Heart left ventricle (tissue), 16 donors: Measurements from ENCODE around the gene RPAIN. TPM values are rescaled to one million over a fixed set of nuclear protein-coding genes. Genes with fewer than 3 reads are reported as not detected.

Source experiments
- ATAC-seq, 4 donors: fragments of 200-7000 bp; cut with Tn5 transposase; one replicate each; pipeline ENCODE4 v1.9.1; 2020 to 2022; ENCODE audit warnings: moderate library complexity in 4 of 4, mild to moderate bottlenecking in 3 of 4, moderate number of reproducible peaks in 1 of 4
- DNase-seq, 5 donors: peaks; one replicate each; pipeline ENCODE4 v3.0.0-alpha.2; 2020
- H3K27ac ChIP-seq, 12 donors: fragments of 200-600 bp; sonication (generic) in 4 of 12; one replicate each; pipeline versions ENCODE4 v1.5.0 to v1.8.0; 2016 to 2022; ENCODE audit warnings: mild to moderate bottlenecking in 2 of 12
- H3K27me3 ChIP-seq, 9 donors: fragments of 200-600 bp; sonication (generic) in 2 of 9; one replicate each; pipeline versions ENCODE4 v1.5.1 to v1.8.0; 2016 to 2022; ENCODE audit warnings: mild to moderate bottlenecking in 3 of 9
- H3K36me3 ChIP-seq, 9 donors: fragments of 200-600 bp; sonication (generic) in 2 of 9; one replicate each; pipeline versions ENCODE4 v1.5.0 to v1.8.0; 2018 to 2022; ENCODE audit warnings: mild to moderate bottlenecking in 2 of 9
- H3K4me1 ChIP-seq, 12 donors: fragments of 200-600 bp; sonication (generic) in 4 of 12; one replicate each; pipeline versions ENCODE4 v1.5.0 to v1.8.0; 2016 to 2022; ENCODE audit warnings: mild to moderate bottlenecking in 3 of 12
- H3K4me3 ChIP-seq, 12 donors: fragments of 200-600 bp; sonication (generic) in 4 of 12; one replicate each; pipeline versions ENCODE4 v1.5.0 to v1.8.0; 2017 to 2022; ENCODE audit warnings: mild to moderate bottlenecking in 9 of 12, moderate library complexity in 4 of 12
- H3K9me3 ChIP-seq, 12 donors: fragments of 200-600 bp; sonication (generic) in 4 of 12; one replicate each; pipeline versions ENCODE4 v1.5.0 to v1.8.0; 2016 to 2022; ENCODE audit warnings: mild to moderate bottlenecking in 1 of 12
- CTCF ChIP-seq, 12 donors: fragments of 200-600 bp; sonication (generic) in 4 of 12; IDR thresholded peaks; one replicate each; pipeline versions ENCODE4 v1.5.0 to v1.8.0; 2018 to 2022; ENCODE audit warnings: antibody characterized with exemption in 12 of 12, mild to moderate bottlenecking in 5 of 12
- POLR2A ChIP-seq, 2 donors: fragments of 450-650 bp; IDR thresholded peaks; one replicate each; pipeline ENCODE4 v1.6.1; 2017; ENCODE audit warnings: antibody characterized with exemption in 2 of 2, mild to moderate bottlenecking in 2 of 2, moderate library complexity in 2 of 2
- WGBS, 4 donors: extraction: QIAGEN DNeasy Blood & Tissue Kit in 2 of 4; methylation state at CpG; one replicate each; pipeline versions ENCODE4 v1.1.5 to v1.1.7; 2013 to 2018; 5-methylcytosine and 5-hydroxymethylcytosine counted together
- intact Hi-C, 10 donors: fragments of 100-400 bp; cut with DNase I; formaldehyde crosslinking; loops; one replicate each; pipeline versions ENCODE4 v1.11.1 to v1.14.2; 2022
- polyA plus RNA-seq, 2 donors: library from polyadenylated mRNA; stranded (reverse); fragments of 200-250 nt; gene quantifications; one replicate each; pipeline ENCODE4 v1.2.3, GENCODE V29; 2013
- total RNA-seq, 9 donors: library from RNA; depleted of rRNA in 2 of 9; stranded (reverse); fragments of >200 nt in 2 of 9; fragmentation: NEBNext Ultra II Directional in 3 of 9; extraction: Animal tissue kit (Norgen Biotek cat#: 25700) in 3 of 9; gene quantifications; one replicate each; pipeline versions ENCODE4 v1.1.0 to v1.2.4, GENCODE V29; 2016 to 2023
- donor health status: ischemic (EF 13 %, LVEDD 7.1; RV severe dilation, severe dysfunction).
- donor health status: healthy with polysubstance abuse.
- donor health status: DM: no; HTN: yes; CAD: no.
- donor health status: DM: no; HTN: no; CAD: no.
- donor health status: ischemic (EF 25% LVEDD 6.9; RV normal size, moderate dysfunction).
- donor health status: ischemic (EF 25% LVEDD 5.7; RV mildly dilated, moderate dysfunction).
- donor health status: healthy.
- donor health status: DM: yes; HTN: yes; CAD: no.
- donor health status: ischemic (EF 35%, LVEDD 5.7; RV mildly dilated, moderate dysfunction).
- donor health status: nonischemic (EF 11% LVEDD 7.7; RV severe dilation, severe dysfunction).
- donor health status: DM: yes; HTN: yes; CAD: no.
- donor health status: PGD.
- donor health status: ischemic (EF 29% LVEDD 5.4; RV normal size, mild dysfunction).
- donor health status: nonischemic (EF 23%, LVEDD 6.1; RV moderate dilation, normal function).

The RPAIN gene
- total and polyA plus RNA-seq, 11 donors: 23.5 to 46.2 (median 29.2) TPM

GRCh38 chr17:5378566-5379207 is 41.3 kb upstream of the RPAIN start:
- Histone ChIP-seq H3K4me1 (no peaks in the 10 kb centered on the region), H3K27me3 (no peaks in the 10 kb centered on the region), H3K27ac (no peak overlapping the region), H3K9me3 (no peaks in the 10 kb centered on the region), H3K4me3 (no peak overlapping the region), H3K36me3 (peaks cover 0 to 100% (median 100%) of the 10 kb centered on the region in 9 donors)
- 92 to 95% (median 94%) methylated on average over 3 of the region's 3 CpGs for WGBS, 4 donors
- no peak for DNase-seq
- no peak for TF ChIP-seq CTCF (IDR thresholded peaks at IDR 0.05)
- TF ChIP-seq POLR2A (IDR thresholded peaks at IDR 0.05): no peak
- intact Hi-C loops: no loop called here
- peak in 1 of 4 donors; percentile 40 for ATAC-seq

GRCh38 chr17:5379351-5380107 is 40.5 kb upstream of the RPAIN start:
- H3K27ac ChIP-seq: no peak overlapping the region
- no peak overlapping the region for H3K4me3 ChIP-seq
- intact Hi-C loops: no loop called here
- H3K27me3 ChIP-seq: no peaks in the 10 kb centered on the region
- no peak for TF ChIP-seq CTCF (IDR thresholded peaks at IDR 0.05)
- TF ChIP-seq POLR2A (IDR thresholded peaks at IDR 0.05): no peak
- ATAC-seq (no peak), DNase-seq (no peak)
- H3K9me3 ChIP-seq: no peaks in the 10 kb centered on the region
- no peaks in the 10 kb centered on the region for H3K4me1 ChIP-seq
- WGBS, 4 donors: 88 to 96% (median 91%) methylated on average over 11 of the region's 11 CpGs
- H3K36me3 ChIP-seq: peaks cover 0 to 100% (median 100%) of the 10 kb centered on the region in 9 donors

DNA sequence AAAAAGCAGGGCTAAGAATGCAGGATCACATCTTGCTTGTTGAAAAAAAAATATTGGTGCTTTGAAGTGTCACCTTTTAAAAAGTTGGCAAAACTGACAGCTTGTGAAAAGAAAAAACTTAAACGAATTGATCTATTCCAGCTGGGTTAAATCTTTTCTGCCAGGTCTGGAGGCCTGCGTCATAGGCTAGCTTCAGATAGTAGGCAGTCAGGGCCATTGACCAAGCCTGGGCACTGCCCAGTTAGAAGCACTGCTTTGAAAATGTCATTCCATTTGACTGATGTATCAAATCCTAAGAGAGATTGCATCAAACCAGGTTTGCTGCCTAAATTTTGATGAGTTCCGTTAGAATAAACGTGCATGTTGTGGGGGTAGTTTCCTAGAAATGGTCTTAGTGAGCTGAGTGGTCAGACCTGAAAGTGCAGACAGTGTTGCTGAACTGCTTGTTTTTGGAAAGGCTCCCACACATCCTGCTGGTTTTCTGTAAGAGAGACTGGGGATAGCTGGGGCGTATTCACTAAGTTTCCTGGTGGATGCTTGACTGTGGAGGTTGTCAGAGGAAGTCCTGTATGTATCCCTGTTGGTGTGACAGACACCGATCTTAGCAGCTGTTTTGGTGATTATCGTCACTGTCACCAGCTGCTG is 39.4 kb upstream of the RPAIN start:
- Histone ChIP-seq H3K4me3 (no peak overlapping the region), H3K9me3 (no peaks in the 10 kb centered on the region), H3K27ac (no peak overlapping the region), H3K36me3 (peaks cover 3 to 100% (median 100%) of the 10 kb centered on the region in 9 donors), H3K27me3 (no peaks in the 10 kb centered on the region), H3K4me1 (no peaks in the 10 kb centered on the region)
- intact Hi-C loops: no loop called here
- ATAC-seq (peak in 2 of 4 donors; percentile 37 to 41), DNase-seq (no peak)
- no peak for TF ChIP-seq POLR2A (IDR thresholded peaks at IDR 0.05)
- no peak for TF ChIP-seq CTCF (IDR thresholded peaks at IDR 0.05)
- 47 to 60% (median 59%) methylated on average over 7 of the region's 7 CpGs for WGBS, 4 donors

DNA sequence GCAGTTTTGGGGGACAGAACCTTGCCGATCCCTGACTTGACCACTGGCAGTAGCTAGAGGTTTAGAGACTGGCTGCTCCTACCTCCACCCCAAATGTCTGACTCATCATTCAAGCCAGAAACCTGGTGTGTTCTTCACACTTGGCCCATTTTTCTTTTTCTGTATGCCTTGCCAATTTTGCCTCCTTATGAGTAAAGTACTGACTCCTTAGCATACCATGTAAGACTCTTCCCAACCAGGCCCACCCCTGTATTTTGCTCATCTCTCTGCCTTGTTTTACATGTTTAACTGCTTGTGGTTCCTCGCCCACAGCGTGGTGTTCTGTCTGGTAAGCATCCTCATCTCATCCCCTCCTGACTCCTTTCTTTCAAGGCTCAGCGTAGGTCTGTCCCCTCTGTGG is 38.4 kb upstream of the RPAIN start:
- H3K27me3 ChIP-seq: no peaks in the 10 kb centered on the region
- intact Hi-C loops: no loop called here
- H3K4me1 ChIP-seq: no peaks in the 10 kb centered on the region
- ATAC-seq (peak in 2 of 4 donors; percentile 27 to 30), DNase-seq (no peak)
- no peaks in the 10 kb centered on the region for H3K9me3 ChIP-seq
- WGBS, 4 donors: 90 to 97% (median 96%) methylated on average over 4 of the region's 4 CpGs
- H3K36me3 ChIP-seq: peaks cover 5 to 100% (median 100%) of the 10 kb centered on the region in 9 donors
- H3K4me3 ChIP-seq: no peak overlapping the region
- TF ChIP-seq CTCF (IDR thresholded peaks at IDR 0.05) (no peak), POLR2A (IDR thresholded peaks at IDR 0.05) (no peak)
- no peak overlapping the region for H3K27ac ChIP-seq
